GM19238 (cell line): Measurements from ENCODE around the gene TP53TG5.

Experiments used
- DNase-seq: peaks from one replicate; pipeline ENCODE4 v3.0.0; 2011; ENCODE audit warnings: low spot score; ENCODE audit not compliant: insufficient read length

Gene TP53TG5

GRCh38 chr20:45346851-45347250 lies 31.3 kb downstream of the TP53TG5 start:
- no peak for DNase-seq

GRCh38 chr20:45346291-45346718 lies 31.8 kb downstream of the TP53TG5 start:
- DNase-seq = no peak

- no peak for DNase-seq
These were observed 32.8 kb downstream of the TP53TG5 start for GRCh38 chr20:45345104-45345936.

- DNase-seq = no peak
These were observed 33.8 kb downstream of the TP53TG5 start for GRCh38 chr20:45344168-45344860.

- DNase-seq = no peak
These were observed 34.5 kb downstream of the TP53TG5 start for GRCh38 chr20:45343532-45344167.

- no peak for DNase-seq
These were observed 35.1 kb downstream of the TP53TG5 start for GRCh38 chr20:45342855-45343531.

GRCh38 chr20:45341939-45342854 lies 35.9 kb downstream of the TP53TG5 start:
- DNase-seq = no peak

GRCh38 chr20:45341579-45341938 lies 36.6 kb downstream of the TP53TG5 start:
- DNase-seq = no peak

- no peak for DNase-seq
These were observed 37.2 kb downstream of the TP53TG5 start for GRCh38 chr20:45340951-45341350.

GRCh38 chr20:45340236-45340847 lies 37.8 kb downstream of the TP53TG5 start:
- no peak for DNase-seq

GRCh38 chr20:45339799-45340198 lies 38.3 kb downstream of the TP53TG5 start:
- no peak for DNase-seq

- DNase-seq = no peak
These were observed 39.0 kb downstream of the TP53TG5 start for GRCh38 chr20:45339084-45339483.

- no peak for DNase-seq
These were observed 39.7 kb downstream of the TP53TG5 start for GRCh38 chr20:45338121-45339030.

GRCh38 chr20:45337367-45338120 lies 40.6 kb downstream of the TP53TG5 start:
- no peak for DNase-seq

- DNase-seq = no peak
These were observed 41.4 kb downstream of the TP53TG5 start for GRCh38 chr20:45336530-45337366.

GRCh38 chr20:45330476-45330875 lies 47.6 kb downstream of the TP53TG5 start:
- DNase-seq = no peak

- DNase-seq = no peak
These were observed 48.4 kb downstream of the TP53TG5 start for GRCh38 chr20:45329497-45330319.
